Gastrocnemius medialis (tissue), 4 donors: ENCODE measurements around the gene ATP9A.

Experiments used
- POLR2A ChIP-seq, 2 donors: fragments of 450-650 bp; IDR thresholded peaks; one replicate each; pipeline ENCODE4 v1.6.1; 2017; ENCODE audit warnings: antibody characterized with exemption in 2 of 2, mild to moderate bottlenecking in 2 of 2, moderate library complexity in 2 of 2
- TF ChIP-seq, protein P1 (sequence below), 5 experiments: fragments of 450-650 bp in 3 of 5; fragments of 200-600 bp in 2 of 5; sonication (generic) in 2 of 5; IDR thresholded peaks in 4 of 5; conservative IDR thresholded peaks in 1 of 5; 1 replicate in 4 of 5; 2 replicates in 1 of 5; pipeline ENCODE4 v1.5.1; 2016 to 2019; ENCODE audit warnings: antibody characterized with exemption in 5 of 5, mild to moderate bottlenecking in 3 of 5, moderate library complexity in 3 of 5

DNA sequence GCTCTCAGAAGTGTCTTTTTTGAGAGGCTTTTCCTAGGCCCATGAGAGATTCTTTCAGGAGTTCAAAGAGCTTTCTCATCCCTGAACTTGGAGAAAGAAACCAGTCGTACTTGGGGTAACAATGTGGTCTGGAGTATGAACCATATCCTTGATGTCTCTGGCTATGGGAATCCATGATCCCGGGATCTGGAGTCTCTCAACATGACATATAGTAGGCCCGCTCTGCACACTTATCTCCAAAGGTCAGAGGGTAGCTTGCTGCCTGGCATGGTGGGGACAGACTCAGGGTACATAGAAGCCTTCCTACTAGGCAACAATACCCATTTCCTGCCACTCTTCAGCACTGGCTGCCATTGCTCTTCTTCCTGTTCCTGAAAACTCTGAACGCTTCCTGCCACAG is 183.5 kb downstream of the ATP9A start:
- TF ChIP-seq, protein P1, sequence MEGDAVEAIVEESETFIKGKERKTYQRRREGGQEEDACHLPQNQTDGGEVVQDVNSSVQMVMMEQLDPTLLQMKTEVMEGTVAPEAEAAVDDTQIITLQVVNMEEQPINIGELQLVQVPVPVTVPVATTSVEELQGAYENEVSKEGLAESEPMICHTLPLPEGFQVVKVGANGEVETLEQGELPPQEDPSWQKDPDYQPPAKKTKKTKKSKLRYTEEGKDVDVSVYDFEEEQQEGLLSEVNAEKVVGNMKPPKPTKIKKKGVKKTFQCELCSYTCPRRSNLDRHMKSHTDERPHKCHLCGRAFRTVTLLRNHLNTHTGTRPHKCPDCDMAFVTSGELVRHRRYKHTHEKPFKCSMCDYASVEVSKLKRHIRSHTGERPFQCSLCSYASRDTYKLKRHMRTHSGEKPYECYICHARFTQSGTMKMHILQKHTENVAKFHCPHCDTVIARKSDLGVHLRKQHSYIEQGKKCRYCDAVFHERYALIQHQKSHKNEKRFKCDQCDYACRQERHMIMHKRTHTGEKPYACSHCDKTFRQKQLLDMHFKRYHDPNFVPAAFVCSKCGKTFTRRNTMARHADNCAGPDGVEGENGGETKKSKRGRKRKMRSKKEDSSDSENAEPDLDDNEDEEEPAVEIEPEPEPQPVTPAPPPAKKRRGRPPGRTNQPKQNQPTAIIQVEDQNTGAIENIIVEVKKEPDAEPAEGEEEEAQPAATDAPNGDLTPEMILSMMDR (IDR thresholded peaks at IDR 0.05 in 4 of 5, conservative IDR thresholded peaks at IDR 0.05 in 1 of 5), result no peak
- TF ChIP-seq POLR2A (IDR thresholded peaks at IDR 0.05), result no peak
